GM12801 (cell line): ENCODE measurements around the gene PLIN1.

Experiments
- TF ChIP-seq, protein P1 (sequence below): IDR thresholded peaks from one replicate; pipeline ENCODE4 v1.5.1; 2011; ENCODE audit warnings: control low read depth; ENCODE audit not compliant: insufficient read length; ENCODE audit errors: extremely low read depth

The PLIN1 gene

DNA sequence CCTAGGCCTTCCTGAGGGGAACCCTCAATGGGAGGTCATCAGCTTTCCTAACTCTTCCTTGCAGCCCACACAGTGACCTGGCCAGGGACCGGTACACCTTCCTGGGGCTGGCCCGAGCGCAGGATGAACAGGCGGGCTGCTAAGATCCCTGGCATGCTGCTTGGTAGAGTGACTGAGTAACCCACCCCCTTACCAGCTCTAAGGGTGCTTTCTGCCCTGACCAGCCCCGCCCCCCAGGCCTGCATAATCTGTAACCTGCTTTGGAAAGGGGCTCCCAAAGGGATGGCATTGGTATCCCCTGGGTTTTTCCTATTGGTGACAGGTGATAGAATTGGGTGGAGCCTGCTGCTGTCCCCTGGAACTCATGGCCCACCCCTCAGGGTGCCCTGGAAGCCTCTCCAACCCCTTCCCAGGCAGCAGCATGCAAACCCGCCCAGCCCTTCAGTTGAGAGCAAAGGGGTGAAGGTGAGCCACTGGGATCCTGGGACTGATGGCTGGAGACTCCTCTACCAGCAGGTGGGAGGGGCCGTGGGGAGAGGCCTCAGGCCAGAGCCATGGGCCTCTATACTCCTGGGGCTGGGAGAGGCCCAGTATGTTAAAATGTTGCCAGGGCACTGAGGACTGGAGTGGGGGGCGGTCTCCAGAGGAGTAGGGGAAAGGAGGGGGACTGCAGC, 12.8 kb downstream of the PLIN1 start:
- TF ChIP-seq, protein P1, sequence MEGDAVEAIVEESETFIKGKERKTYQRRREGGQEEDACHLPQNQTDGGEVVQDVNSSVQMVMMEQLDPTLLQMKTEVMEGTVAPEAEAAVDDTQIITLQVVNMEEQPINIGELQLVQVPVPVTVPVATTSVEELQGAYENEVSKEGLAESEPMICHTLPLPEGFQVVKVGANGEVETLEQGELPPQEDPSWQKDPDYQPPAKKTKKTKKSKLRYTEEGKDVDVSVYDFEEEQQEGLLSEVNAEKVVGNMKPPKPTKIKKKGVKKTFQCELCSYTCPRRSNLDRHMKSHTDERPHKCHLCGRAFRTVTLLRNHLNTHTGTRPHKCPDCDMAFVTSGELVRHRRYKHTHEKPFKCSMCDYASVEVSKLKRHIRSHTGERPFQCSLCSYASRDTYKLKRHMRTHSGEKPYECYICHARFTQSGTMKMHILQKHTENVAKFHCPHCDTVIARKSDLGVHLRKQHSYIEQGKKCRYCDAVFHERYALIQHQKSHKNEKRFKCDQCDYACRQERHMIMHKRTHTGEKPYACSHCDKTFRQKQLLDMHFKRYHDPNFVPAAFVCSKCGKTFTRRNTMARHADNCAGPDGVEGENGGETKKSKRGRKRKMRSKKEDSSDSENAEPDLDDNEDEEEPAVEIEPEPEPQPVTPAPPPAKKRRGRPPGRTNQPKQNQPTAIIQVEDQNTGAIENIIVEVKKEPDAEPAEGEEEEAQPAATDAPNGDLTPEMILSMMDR: no peak

DNA sequence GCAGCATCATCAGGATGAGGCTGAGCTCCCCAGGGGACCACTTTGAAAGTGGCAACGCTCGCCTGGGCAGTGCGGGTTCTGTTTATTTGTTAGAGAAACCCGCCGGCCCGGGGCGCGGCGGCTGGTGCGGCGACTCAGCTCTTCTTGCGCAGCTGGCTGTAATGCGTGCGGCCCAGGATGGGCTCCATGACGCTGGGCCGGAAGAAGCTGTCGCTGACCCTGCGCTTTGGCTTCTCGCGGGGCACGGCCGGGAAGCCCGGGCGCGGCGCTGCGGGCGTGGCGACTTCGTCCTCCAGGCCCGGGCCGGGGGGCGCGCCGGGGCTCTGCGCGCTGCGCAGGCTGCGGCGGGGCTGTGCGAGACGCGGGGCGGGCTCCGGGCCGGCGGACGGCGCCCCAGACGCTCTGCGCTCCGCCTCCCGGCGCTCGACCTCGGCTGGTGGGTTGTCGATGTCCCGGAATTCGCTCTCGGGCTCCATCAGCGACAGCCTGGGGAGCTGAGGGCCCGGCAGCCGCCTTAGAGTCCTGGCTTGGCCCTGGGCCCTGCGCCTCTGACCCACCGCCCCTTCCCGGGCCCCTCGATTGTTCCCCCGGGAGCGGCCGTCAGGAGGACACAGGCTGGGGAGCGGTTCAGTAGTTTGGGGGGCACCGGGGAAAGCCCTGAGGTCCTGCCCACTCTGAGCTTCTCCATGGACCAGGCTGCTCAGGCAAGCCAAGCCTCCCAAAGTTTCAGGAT, 13.6 kb downstream of the PLIN1 start:
- TF ChIP-seq, protein P1: no peak

DNA sequence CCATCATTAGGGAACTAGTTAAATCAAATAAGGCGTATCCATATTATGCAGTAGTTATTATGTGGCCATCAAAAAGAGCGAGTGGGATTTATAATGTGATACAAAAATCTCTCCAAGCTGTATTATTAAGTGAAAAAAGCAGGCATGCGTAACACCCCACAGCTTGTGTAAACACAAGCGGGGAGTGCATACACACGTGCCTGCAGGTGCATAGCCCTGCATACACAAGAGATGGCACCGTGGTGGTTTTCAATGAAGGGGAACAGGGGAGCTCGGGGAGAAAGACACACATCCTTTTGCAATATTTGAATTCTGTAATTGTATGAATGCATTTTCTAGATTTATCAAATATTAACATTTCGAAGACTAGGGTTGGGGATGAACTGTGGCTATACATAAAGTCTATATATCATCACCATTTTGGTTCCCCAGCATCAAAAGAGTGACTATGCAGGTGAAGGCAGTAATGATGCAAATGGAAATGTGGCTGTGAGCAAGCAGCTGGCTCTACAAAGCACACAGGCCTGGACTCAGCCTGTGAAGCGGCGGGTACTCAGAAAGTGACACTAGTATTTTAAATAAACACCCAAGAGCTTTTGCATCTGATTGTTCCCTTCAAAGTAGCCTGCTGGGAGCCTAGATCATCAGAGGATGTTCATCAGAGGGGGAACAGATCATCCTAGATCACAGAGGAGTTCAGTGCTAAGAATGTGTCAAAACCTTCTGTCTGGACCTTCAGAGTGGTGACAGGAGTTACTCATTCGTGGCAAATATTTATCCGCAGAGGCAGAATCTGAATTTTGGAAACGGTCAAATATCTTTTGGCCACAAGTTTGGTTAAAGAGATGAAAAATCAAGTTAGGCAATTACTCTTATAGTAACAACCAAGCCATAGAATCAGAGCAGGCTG, 14.5 kb downstream of the PLIN1 start:
- TF ChIP-seq, protein P1: no peak

DNA sequence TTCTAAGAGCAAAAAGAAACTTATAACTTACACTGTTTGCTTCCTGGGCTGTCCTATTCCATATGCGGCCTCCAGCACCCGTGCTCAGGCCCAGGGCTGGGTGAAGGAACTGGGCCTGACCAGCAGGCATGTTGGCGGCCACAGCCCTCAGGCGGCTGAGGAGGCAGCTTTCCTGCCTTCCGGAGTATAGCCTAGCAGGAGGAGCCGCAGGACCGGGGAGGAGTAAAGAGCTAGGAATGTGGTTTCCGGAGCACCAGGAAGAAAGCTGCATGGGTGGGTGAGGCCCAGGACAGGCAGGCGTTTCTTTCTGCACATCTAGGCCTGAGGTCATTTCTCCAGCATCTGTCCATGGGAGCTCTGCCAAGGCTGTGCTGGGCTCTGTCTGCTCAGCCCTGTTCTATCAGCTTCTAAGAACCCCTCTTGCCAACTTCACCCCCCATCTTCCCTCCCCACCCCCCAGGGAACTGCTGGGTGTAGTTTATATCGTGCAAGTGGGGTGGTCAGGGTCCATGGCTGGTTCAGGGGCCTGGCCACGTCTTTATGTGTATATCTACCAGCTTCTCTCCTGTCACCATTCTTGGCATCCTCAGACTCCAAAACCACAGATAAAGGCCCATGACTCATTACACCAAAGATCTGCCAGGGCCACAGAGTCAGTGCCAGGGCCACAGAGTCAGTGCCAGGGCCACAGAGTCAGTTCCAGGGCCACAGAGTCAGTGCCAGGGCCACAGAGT, 16.1 kb downstream of the PLIN1 start:
- TF ChIP-seq, protein P1: no peak

DNA sequence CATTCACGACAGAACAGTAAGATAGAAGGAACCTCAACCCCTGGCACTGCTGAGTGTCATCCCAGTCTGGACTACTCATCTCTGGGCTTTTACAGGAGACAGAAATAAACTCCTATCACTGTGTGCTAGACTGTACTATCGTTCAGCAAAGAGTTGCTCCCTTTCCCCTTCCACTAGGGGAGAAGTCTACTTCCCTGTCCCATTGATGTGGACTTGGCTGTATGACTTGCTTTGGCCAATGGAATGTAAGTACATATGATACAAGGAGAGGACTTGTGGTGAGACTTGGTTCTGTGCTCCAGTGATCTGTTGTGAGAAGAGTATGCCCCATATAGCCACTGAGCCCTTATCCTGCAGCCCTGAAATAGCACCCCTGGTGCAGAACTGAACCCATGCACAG, 18.6 kb downstream of the PLIN1 start:
- TF ChIP-seq, protein P1: no peak

DNA sequence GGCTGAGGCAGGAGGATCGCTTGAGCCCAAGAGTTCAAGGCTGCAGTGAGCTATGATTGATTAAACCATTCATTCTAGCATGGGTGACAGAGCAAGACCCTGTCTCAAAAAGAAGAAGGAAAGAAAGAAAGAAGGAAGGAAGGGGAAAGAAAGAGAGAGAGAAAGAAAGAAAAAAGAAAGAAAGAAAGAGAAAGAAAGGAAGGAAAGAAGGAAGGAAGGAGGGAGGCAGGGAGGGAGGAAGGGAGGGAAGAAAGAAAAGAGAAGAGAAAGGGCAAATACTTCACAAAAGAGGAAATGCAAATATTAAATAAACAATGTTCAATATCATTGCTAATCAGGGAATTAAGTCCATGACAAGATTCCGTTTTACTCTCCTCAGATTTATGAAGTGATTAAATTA, 19.9 kb downstream of the PLIN1 start:
- TF ChIP-seq, protein P1: no peak
